CD4-positive, alpha-beta T cell treated with Interleukin-17A for 1 hour (primary cell): ENCODE data around the gene C1orf21.

Source experiments
- DNase-seq: peaks from one replicate; pipeline ENCODE4 v3.0.0-alpha.2; 2020

Gene C1orf21

GRCh38 chr1:184527402-184527801 is 140.6 kb downstream of the C1orf21 start:
- DNase-seq = no peak

DNA sequence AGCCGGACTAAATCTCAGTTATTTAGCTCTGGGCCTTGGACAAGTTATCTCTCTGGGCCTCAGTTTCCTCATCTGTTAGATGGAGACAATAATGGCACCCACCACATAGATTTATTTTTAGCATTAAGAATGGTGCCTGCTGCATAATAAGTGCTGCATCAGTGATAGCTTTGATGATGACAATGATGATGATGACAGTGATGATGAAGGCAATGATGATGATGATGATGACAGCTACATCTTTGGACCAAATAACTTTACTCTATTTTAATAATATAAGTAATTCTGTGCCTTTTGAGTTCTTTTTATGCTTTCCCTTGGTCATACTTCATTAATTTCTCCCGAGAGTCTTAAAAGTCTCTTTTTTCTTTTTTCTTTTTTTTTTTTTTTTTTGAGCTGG is 143.4 kb downstream of the C1orf21 start:
- no peak for DNase-seq

DNA sequence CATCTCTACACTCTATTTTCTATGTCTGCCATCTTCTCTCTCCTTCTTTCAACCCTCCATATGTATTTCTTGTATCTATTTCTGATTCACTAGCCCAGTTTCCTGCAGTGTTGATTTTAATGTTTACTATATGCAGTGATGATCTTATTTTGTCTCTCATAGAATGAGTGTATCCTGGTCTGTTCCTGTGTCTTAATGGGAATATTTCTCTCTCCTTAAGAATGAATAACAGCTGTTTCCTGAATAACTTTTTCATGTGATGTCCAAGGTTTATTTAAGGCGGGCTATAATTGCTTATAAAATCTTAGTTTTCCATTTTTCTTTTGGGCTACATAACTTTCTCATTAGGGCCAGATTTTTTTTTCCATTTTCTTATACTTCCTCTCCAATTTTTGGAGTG is 144.5 kb downstream of the C1orf21 start:
- DNase-seq = no peak

- no peak for DNase-seq
These were observed 145.4 kb downstream of the C1orf21 start for GRCh38 chr1:184532199-184532598.

DNA sequence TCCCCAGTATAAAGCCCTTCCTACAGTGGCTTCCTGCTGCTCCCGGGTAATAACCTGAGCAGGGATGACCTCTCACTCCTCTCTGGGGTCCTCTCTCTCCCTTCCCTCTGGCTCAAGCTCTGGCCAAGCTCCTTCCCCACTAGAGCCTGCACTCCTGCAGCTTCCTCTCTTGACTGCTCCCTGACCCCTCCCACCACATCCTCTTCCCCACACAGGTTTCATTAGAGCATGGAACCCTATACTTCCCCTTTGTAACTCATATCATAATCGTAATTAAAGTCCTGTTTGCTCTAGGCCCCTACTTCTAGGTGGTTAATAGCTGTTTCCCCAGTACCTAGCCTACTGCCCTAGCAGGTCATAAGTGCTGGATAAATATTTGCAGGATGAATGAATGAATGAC is 146.2 kb downstream of the C1orf21 start:
- no peak for DNase-seq

- no peak for DNase-seq
These were observed 147.1 kb downstream of the C1orf21 start for GRCh38 chr1:184533915-184534314.

DNA sequence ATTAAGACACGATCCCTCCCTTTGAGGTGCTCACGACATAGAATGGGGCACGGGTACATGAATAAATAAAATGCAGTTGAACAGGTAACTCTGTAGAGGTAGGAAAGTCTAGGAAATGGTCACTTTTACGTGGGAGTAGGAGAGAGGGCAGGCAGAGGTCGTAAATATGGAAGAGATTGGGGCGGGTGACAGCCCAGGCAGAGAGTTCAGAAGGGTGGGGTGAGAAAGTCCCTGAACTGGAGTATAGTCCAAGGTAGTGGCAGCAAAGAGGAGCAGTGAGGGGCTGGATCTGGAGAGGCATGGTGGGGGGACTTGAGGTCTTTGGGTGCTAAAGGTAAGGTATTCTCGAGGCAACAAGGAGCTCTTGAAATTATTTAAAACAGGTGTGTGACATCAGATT is 147.9 kb downstream of the C1orf21 start:
- DNase-seq = no peak

GRCh38 chr1:184535191-184535970 is 148.6 kb downstream of the C1orf21 start:
- DNase-seq = no peak

GRCh38 chr1:184536246-184536985 is 149.6 kb downstream of the C1orf21 start:
- no peak for DNase-seq

- no peak for DNase-seq
These were observed 152.8 kb downstream of the C1orf21 start for GRCh38 chr1:184539580-184539979.

GRCh38 chr1:184541537-184542152 is 154.8 kb downstream of the C1orf21 start:
- DNase-seq = no peak

GRCh38 chr1:184542291-184542690 is 155.5 kb downstream of the C1orf21 start:
- no peak for DNase-seq

DNA sequence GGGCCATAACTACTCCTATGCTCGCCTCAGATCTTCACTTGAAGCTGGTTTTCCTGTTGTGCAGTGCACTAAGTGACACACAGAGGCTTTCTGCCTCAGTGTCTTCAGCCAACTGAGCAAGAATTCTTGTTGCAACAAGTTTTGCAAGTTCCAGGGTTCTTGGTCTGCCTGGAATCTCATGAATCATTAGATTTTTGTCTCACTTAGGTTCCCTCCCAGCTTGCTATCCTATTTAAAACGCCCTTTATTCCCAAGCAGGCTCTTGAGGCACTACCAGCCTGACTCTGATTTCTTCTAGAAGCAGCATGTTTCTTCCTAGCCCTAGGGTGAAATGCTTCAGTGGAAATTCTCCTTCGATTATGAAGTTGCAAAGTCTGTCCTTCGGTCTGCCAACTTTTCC is 158.8 kb downstream of the C1orf21 start:
- DNase-seq = no peak

GRCh38 chr1:184552446-184552845 is 165.6 kb downstream of the C1orf21 start:
- no peak for DNase-seq

DNA sequence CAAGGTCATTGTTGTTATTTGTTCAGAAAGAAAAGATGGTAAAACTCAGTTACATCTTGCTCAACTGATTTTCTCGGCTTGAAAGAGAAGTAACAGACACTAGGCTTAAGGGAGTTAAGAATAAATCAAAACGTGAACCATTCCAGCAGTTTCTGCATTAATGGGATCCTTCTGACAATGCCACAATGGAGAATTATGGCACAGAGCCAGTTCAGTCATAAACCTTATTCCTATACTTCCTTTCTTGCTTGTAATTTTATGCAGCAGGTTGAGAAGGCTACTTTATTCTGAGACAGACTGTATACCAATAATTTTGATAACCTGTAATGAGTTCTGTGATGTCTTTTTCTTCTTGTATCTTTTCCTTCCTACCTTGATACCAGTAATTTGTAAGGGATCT is 167.0 kb downstream of the C1orf21 start:
- no peak for DNase-seq

DNA sequence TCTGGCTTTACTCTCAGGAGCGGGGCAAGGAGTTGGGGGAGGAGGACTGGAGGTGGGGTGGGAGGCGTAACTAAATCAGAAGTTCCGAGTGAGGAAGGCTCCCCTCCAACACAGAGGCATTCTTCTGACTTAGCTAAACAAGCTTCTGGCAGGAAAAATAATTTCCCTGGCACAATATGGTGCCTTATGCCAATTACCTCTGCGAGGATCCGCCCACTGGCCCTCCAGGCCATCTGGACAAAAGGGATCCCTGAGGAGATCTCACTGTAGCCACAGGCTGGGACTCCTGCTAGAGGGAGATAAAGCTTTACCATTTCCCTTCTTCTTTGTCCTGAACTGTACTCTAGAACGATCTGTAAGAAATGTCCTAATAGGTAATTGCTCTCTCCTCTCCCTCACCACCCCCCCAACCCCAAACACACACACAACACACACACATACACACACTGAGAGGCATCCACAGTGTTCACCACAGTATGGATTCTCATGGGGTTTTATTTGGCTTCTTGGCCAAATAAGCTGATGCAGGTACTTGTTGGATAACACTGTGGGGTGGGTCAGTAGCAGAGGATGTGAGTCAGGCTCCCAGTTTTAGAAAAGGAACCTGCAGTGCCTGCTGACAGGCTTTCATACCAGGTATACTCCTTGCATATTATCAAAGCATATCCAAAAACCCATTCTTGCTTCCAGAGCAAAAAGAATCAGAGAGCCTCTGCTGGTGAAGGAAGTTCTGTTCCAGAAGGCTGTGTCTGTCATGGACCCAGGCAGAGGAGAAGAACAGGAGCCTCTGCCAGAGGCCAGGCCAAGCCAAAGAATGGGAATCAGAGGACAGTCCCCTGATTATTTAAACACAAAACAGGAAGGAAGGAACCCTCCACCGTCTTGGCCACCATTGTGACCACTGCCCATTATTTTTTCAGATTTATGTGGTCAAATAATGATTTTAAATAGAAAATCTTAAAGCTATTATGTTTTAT is 169.1 kb downstream of the C1orf21 start:
- DNase-seq = no peak

GRCh38 chr1:184556665-184557064 is 169.8 kb downstream of the C1orf21 start:
- DNase-seq = no peak

- DNase-seq = no peak
These were observed 170.9 kb downstream of the C1orf21 start for GRCh38 chr1:184557423-184558347.

- no peak for DNase-seq
These were observed 171.9 kb downstream of the C1orf21 start for GRCh38 chr1:184558691-184559090.

DNA sequence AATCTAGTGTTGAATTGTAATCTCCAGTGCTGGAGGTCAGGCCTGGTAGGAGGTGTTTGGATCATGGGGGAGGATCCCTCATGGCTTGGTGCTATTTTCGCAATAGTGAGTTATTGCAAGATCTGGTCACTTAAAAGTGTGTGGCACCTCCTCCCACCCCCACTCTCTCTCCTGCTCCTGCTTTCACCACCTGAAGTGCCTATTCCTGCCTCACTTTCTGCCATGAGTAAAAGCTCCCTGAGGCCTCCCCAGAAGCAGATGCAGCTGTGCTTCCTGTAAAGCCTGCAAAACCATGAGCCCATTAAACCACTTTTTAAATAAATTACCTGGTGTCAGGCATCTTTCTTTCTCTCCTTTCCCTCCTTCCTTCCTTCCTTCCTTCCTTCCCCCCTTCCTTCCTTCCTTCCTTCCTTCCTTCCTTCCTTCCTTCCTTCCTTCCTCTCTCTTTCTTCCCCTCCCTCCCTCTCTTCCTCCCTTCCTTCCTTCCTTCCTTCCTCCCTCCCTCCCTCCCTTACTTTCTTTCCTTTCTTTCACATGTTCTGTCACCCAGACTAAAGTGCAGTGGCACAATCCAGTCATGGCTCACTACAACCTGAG is 172.4 kb downstream of the C1orf21 start:
- no peak for DNase-seq

- no peak for DNase-seq
These were observed 176.0 kb downstream of the C1orf21 start for GRCh38 chr1:184562806-184563205.
